HG03159 (cell line): ENCODE data around the gene MUC6.

Experiments used
- ATAC-seq: cut with Tn5 transposase; IDR thresholded peaks from one replicate; pipeline ENCODE4 v1.9.1; 2021; ENCODE audit warnings: mild to moderate bottlenecking, moderate library complexity; ENCODE audit not compliant: unreplicated experiment

MUC6 gene

GRCh38 chr11:1009991-1010390 is 26.5 kb downstream of the MUC6 start:
- no peak for ATAC-seq

DNA sequence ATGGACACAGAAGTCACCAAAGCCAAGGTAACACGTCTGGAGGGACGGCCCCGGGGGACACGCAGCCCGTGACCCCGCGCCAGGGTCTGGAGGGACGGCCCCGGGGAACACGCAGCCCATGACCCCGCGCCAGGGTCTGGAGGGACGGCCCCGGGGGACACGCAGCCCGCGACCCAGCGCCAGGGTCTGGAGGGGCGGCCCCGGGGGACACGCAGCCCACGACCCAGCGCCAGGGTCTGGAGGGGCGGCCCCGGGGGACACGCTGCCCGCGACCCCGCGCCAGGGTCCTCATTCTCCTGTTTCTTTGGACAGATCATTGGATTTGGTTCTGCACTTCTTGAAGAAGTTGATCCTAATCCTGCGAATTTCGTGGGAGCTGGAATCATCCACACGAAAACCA is 27.1 kb downstream of the MUC6 start:
- ATAC-seq: no peak

DNA sequence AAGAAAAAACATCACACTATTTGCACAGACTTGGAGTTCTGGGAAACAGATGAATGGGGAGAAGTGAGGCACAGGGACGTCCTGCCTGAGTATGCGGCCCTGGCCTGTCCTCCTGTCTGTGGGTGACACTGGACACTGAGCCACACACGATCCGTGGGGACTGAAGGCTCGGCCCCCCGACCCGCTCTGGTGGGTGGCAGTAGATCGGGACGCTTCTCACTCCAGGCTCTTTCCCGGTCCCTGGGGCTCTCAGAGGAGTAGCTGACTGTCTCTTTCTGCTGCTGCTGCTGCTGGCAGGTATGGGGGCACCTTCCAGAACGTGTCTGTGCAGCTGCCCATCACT is 27.7 kb downstream of the MUC6 start:
- no peak for ATAC-seq

DNA sequence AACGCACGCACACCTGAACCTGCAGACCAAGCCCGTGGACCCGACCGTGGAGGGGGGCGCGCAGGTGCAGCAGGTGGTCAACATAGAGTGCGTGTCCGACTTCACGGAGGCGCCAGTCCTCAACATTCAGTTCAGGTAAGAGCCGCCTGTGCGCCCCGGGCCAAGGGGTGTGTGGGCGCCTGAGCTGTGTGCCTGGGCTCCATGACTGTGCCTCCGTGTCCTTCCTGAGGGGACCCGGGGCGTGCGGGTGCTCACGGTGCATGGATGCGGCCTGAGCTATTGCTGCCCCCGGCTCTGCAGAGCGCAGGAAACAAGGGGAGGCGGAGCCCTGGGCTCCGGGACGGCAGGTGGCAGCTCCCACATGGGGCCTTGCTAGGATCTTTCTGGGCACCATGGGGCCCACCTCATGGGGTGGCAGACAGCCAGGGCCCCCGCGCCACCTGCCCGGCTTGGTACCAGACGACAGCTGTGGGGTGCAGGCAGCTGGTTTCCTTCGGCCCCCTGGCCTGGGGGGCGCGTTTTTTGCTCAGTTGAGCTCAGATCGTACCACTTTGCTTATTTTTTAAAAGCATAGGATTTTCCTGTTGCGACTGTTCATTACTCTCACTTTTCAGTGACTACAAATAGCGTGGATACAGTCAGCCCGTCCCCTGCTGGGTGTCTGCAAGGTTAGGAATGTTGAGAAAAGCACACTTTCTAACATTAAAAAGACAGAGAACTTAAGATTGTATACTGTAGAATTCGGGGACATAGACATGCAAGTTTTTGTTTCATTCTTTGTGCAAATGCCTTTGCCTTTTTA is 28.3 kb downstream of the MUC6 start:
- ATAC-seq: no peak

- no peak for ATAC-seq
Measured at GRCh38 chr11:1007279-1007678, 29.2 kb downstream of the MUC6 start.

GRCh38 chr11:1006762-1007161 is 29.8 kb downstream of the MUC6 start:
- no peak for ATAC-seq

GRCh38 chr11:1005928-1006327 is 30.6 kb downstream of the MUC6 start:
- ATAC-seq: no peak

DNA sequence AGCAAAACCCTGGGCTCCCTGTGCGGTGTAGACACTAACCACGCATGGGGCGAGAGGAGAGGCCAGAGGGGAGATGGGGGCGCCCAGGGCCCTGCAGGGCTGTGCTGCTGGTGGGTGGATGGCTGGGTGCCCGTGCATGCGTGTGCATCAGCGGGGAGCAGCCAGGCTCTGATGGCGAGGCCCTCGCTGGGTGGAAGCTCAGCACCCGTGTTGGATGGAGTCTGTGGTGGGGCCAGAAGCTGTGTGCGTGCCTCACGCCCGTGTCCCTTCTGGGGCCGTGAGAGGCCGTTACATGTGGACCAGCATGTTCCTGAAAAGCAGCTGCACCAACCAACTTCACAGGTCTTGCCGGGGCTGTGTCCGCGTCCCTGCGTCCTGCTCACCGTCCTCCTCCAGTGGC is 33.4 kb downstream of the MUC6 start:
- no peak for ATAC-seq

GRCh38 chr11:1002406-1002984 is 34.0 kb downstream of the MUC6 start:
- no peak for ATAC-seq

GRCh38 chr11:1001617-1002405 is 34.7 kb downstream of the MUC6 start:
- no peak for ATAC-seq

DNA sequence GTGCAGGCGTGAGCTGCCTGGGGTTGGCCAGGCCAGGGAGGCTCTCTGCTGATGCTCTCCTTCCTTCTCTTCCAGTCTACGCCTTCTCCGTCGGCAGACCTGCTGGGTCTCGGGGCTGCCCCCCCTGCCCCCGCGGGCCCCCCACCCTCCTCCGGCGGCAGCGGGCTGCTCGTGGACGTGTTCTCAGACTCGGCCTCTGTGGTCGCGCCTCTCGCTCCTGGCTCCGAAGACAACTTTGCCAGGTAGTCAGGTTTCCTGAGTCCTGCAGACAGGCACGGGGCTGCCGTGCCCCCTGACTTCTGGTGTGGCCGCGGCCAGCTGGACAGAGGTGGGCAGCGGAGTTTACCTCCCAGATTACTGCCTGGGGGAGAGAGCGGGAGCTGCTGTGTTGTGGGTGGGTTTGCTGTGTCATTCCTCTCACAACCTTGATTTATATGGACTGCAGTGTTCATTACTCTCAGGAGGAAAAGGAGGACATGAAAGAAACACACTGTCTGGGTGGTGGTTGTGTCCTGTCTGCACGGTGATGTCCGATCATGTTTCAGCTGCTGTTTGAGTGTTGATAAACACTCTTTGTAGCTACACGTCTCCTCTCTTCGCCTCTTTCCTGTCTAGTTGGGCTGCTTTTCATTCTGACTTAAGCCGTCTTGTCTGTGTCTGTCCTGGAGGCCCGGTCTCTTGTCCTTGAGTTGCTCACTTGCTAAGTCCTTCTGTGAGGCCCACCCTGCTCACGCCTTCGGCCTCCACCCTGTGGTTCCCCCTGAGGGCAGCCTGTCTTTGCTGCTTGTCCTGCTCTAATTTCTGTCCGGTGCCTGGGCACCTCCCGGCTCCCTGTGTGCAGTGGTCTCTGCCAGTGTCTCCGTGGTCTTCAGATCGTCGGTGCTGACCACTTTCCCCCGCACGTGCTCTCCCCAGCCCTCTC is 35.9 kb downstream of the MUC6 start:
- ATAC-seq: no peak

- no peak for ATAC-seq
Measured at GRCh38 chr11:999009-999408, 37.5 kb downstream of the MUC6 start.

DNA sequence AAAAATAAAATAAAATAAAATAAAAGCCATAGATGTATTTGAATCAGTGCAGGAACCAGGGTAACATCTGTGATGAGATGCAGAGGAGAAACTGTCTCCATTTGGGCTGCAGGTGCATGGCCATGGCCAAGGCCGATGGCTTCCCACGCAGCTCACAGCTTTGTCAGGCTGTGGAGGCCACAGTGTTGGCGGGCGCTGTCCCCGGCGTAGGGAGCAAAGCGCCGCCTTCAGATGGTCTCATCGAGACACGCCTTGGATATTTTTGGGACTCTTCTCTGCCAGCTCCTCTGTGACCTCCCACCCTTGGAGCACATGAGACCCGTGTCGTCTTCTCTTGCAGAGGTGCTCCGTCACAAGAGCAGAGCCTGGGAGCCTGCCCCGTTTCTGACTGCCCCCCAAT is 38.6 kb downstream of the MUC6 start:
- ATAC-seq: no peak

DNA sequence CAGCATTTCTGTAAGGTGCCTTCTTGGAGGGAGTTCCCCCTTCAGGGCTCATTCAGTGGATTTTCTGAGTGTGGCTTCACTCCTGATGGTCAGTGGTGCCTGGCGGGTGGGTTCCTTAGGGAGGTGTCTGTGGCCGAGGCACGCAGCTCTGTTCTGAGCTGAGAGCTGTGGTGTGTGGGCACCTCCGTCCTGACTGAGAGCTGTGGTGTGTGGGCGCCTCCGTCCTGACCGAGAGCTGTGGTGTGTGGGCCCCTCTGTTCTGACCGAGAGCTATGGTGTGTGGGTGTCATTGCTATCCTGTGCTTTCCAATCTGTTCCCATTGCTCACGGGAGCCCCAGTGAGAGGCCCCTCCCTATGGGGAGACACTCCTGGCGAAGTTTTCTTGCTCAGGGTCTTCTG is 39.8 kb downstream of the MUC6 start:
- no peak for ATAC-seq

GRCh38 chr11:995752-996420 is 40.6 kb downstream of the MUC6 start:
- ATAC-seq: peak; percentile 63

- no peak for ATAC-seq
Measured at GRCh38 chr11:995044-995751, 41.3 kb downstream of the MUC6 start.

- ATAC-seq: no peak
Measured at GRCh38 chr11:993632-994167, 42.8 kb downstream of the MUC6 start.

GRCh38 chr11:992577-992976 is 43.9 kb downstream of the MUC6 start:
- no peak for ATAC-seq

GRCh38 chr11:991711-992307 is 44.7 kb downstream of the MUC6 start:
- no peak for ATAC-seq
